Hepatocyte (in vitro differentiated cells): ENCODE data around the gene TBX10.

ENCODE experiments used
- EZH2 ChIP-seq: fragments of 200-600 bp; sonication (generic); IDR thresholded peaks from 2 replicates; pipeline ENCODE4 v1.6.1; 2016; ENCODE audit warnings: antibody characterized with exemption, mild to moderate bottlenecking, borderline replicate concordance
- EZH2phosphoT487 ChIP-seq: fragments of 200-600 bp; sonication (generic); IDR thresholded peaks from one replicate; pipeline ENCODE4 v1.6.1; 2018; ENCODE audit warnings: antibody characterized with exemption, mild to moderate bottlenecking, low read depth, moderate library complexity; ENCODE audit not compliant: unreplicated experiment, severe bottlenecking
- TF ChIP-seq, protein P1 (sequence below): fragments of 200-600 bp; sonication (generic); IDR thresholded peaks from 2 replicates; pipeline ENCODE4 v1.5.1; 2016; ENCODE audit warnings: antibody characterized with exemption, mild to moderate bottlenecking; ENCODE audit not compliant: poor library complexity

DNA sequence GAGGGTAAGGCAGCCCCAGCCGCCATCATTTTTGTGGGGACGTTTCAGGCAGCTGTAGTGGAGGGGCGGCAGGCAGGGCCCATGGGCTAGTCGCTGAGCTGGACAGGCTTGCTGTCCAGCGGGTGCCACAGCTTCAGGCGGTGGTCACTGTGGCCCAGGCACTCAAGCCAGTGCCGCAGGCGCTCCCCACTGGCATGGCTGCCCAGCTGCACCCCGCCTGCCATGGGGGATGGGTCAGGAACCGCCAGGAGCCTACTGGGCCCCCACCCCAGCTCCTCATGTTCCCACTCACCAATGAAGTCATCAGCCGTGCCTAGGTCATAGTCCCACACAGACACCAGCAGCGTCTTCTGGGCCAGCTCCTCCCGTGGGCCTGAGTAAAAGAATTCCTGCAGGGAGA lies 26.8 kb downstream of the TBX10 start:
- TF ChIP-seq, protein P1, sequence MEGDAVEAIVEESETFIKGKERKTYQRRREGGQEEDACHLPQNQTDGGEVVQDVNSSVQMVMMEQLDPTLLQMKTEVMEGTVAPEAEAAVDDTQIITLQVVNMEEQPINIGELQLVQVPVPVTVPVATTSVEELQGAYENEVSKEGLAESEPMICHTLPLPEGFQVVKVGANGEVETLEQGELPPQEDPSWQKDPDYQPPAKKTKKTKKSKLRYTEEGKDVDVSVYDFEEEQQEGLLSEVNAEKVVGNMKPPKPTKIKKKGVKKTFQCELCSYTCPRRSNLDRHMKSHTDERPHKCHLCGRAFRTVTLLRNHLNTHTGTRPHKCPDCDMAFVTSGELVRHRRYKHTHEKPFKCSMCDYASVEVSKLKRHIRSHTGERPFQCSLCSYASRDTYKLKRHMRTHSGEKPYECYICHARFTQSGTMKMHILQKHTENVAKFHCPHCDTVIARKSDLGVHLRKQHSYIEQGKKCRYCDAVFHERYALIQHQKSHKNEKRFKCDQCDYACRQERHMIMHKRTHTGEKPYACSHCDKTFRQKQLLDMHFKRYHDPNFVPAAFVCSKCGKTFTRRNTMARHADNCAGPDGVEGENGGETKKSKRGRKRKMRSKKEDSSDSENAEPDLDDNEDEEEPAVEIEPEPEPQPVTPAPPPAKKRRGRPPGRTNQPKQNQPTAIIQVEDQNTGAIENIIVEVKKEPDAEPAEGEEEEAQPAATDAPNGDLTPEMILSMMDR = no peak
- TF ChIP-seq EZH2 = no peak
- TF ChIP-seq EZH2phosphoT487 = no peak
